IPS DF 6.9 (cell line): Measurements from ENCODE around the gene MMP7.

Experiments used
- DNase-seq: peaks from one replicate; pipeline ENCODE4 v3.0.0-alpha.2; 2013; ENCODE audit warnings: low read depth, low spot score
- H3K27ac ChIP-seq: one replicate; pipeline ENCODE4 v1.5.1; 2013; ENCODE audit warnings: low read length, control low read depth
- H3K27me3 ChIP-seq: 2 replicates; pipeline ENCODE4 v1.6.1; 2013; ENCODE audit warnings: mild to moderate bottlenecking, low read length; ENCODE audit not compliant: control insufficient read depth, insufficient read depth
- H3K36me3 ChIP-seq: 2 replicates; pipeline ENCODE4 v1.6.1; 2013; ENCODE audit warnings: low read length; ENCODE audit not compliant: control insufficient read depth, insufficient read depth
- H3K4me1 ChIP-seq: 2 replicates; pipeline ENCODE4 v1.6.1; 2013; ENCODE audit warnings: low read length; ENCODE audit not compliant: control insufficient read depth, insufficient read depth
- H3K4me3 ChIP-seq: 2 replicates; pipeline ENCODE4 v1.5.1; 2013; ENCODE audit warnings: mild to moderate bottlenecking, low read length
- H3K9me3 ChIP-seq: 2 replicates; pipeline ENCODE4 v1.6.1; 2013; ENCODE audit warnings: low read length, inconsistent platforms; ENCODE audit not compliant: control insufficient read depth, insufficient read depth
- WGBS: extraction: QIAGEN DNeasy Blood & Tissue Kit; methylation state at CpG from one replicate; pipeline ENCODE4 v1.1.7; 2013; ENCODE audit warnings: mixed read lengths, missing lambda C conversion rate; ENCODE audit not compliant: insufficient read length, insufficient coverage; 5-methylcytosine and 5-hydroxymethylcytosine counted together

The MMP7 gene

DNA sequence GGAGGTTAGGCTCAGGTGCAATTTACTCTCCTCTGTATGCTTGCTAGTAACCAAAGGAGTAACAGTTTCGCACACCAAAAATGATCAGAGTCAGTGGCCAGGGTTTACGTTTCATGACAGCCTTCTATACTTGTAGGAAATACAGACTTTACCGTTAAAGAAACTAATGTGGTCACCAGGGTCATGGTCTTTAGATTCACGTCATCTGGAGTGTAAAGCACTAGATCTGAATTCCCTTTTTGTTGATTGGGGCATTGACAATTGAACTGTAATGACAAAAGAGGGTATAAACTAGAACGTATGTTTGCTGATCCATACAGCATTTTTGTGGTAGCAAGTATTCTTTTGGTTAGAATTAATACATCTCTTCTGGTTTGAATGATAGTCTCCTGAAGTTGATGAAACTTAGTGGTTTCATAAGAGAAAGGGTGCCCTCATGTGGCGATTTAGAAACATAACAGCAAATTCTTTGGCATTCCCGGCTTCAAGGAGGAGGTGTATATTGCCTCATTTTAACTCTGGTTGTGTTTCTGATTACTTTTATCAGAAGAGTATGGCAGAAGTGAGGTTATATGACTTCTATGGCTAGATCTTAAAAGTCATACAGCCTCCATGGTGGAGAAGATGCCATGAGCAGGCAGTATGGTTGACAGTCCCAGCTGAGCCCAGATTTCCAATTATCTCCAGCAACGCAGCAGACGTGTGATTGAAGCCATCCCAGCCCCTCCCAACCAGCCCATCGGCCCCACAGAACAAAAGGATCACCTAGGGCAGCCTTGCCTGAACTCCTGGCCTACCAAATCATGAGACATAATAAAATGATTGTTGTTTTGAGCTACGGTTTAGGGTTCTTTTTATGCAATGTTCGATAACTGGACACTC, 35.1 kb downstream of the MMP7 start:
- H3K9me3 ChIP-seq, result no peaks in the 10 kb centered on the region
- no peak overlapping the region for H3K27ac ChIP-seq
- no CpG with 5 or more reads among the region's 12 CpGs for WGBS
- H3K4me3 ChIP-seq, result no peak overlapping the region
- no peaks in the 10 kb centered on the region for H3K27me3 ChIP-seq
- DNase-seq, result peak; percentile 58
- H3K4me1 ChIP-seq, result no peaks in the 10 kb centered on the region
- H3K36me3 ChIP-seq, result no peaks in the 10 kb centered on the region

DNA sequence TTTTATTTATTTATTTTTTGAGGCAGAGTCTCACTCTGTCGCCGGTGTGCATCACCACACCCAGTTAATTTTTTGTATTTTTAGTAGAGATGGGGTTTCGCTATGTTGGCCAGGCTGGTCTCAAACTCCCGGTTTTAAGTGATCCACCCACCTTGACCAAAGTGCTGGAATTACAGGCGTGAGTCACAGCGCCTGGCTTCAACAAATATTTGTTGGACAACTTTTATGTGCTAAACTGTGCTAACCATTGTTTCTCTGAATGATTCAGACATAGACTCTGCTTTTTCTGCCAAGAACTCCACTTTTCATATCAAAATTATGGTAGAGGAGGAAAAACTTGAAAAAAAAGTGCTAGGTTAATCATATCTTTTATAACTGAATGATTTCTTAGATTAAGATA, 36.3 kb downstream of the MMP7 start:
- no CpG with 5 or more reads among the region's 6 CpGs for WGBS
- no peak overlapping the region for H3K27ac ChIP-seq
- no peaks in the 10 kb centered on the region for H3K9me3 ChIP-seq
- no peaks in the 10 kb centered on the region for H3K36me3 ChIP-seq
- H3K27me3 ChIP-seq, result no peaks in the 10 kb centered on the region
- H3K4me1 ChIP-seq, result no peaks in the 10 kb centered on the region
- DNase-seq, result no peak
- no peak overlapping the region for H3K4me3 ChIP-seq

DNA sequence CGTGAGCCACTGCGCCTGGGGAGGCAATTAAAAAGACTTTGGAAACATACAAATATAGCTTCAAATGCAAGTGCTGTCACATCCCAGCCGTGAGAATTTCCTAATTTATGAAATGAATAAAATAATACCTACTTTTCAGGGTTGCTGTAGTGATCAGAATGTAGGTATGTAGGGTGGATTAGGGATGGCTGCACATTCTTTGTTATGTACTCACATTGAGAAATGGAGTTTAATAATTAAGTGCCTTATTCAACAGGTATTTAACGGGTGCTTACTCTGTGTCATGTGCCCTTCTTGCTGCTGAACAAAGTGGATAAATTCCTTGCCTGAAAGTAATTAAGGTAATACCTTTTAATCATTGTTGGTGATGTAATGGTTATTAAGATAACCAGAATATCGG, 37.0 kb downstream of the MMP7 start:
- Histone ChIP-seq H3K36me3 (no peaks in the 10 kb centered on the region), H3K27me3 (no peaks in the 10 kb centered on the region), H3K27ac (no peak overlapping the region), H3K4me3 (no peak overlapping the region), H3K9me3 (no peaks in the 10 kb centered on the region), H3K4me1 (no peaks in the 10 kb centered on the region)
- no peak for DNase-seq
- WGBS, result no CpG with 5 or more reads among the region's 5 CpGs

DNA sequence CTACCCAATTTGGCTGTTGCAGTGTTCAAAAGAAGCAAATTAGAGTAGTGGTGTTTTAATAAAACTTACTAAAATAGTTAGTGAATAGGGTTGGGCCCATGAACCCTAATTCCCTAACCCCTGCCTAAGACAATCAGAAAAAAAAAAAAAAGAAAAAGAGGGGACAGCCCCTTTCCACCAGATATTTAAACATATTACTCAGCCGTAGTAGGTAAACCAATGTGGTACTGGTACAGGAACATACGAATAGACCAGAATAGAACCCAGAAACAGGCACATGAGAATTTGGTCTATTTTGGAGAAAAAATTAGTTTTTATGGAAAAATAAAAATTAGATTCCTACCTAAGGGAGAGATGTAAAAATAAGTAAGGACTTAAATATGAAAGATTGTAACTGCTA, 38.6 kb downstream of the MMP7 start:
- Histone ChIP-seq H3K4me3 (no peak overlapping the region), H3K27ac (no peak overlapping the region), H3K4me1 (no peaks in the 10 kb centered on the region), H3K27me3 (no peaks in the 10 kb centered on the region), H3K36me3 (no peaks in the 10 kb centered on the region), H3K9me3 (no peaks in the 10 kb centered on the region)
- DNase-seq, result no peak
- WGBS, result no CpG with 5 or more reads among the region's 2 CpGs

DNA sequence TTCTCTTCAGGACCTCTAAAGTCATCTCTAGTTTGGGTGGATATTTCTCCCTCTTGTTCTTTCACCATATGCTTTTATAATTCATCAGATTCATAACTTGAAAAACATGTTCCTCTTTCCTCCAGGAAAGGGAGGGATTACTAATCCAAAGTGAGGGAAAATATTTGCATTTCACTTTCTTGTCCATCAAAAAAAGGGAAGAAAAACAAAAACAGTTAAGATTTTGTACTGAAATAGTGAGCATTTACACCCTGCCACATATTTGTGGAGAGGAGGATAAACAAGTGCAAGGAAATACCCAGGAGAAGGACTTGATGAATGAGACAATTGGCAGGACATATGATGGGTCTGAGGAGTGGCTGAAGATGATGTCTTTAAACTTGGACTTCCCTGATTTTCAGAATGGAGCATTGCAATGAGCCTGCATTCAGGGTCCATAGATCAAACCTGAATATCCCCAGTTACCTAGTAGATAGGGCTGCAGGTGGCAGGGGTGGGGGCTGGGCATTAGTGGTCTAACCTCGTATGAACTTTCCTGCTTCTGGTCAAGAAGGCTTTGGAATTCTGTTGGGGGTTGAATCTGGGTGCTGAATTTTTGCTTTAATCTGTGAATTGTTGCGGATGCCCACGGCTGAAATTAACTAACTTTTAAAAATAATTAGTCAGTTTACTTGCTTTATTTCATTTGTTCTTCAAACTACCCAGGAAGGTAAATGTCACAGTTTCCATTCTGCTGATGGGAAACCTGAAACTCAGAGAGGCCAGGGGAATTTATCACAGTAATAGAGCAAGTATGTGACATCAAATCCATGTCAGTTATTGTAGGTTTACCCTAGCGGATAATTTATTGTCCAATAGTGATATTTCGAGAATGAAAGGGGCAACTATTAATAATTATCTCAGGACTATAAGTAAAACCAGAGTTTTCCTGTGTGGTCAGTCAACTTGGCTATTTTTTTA, 41.1 kb downstream of the MMP7 start:
- H3K4me1 ChIP-seq, result no peaks in the 10 kb centered on the region
- no CpG with 5 or more reads among the region's 5 CpGs for whole genome bisulfite sequencing
- H3K9me3 ChIP-seq, result no peaks in the 10 kb centered on the region
- DNase-seq, result no peak
- no peak overlapping the region for H3K4me3 ChIP-seq
- H3K27me3 ChIP-seq, result no peaks in the 10 kb centered on the region
- no peak overlapping the region for H3K27ac ChIP-seq
- H3K36me3 ChIP-seq, result no peaks in the 10 kb centered on the region

DNA sequence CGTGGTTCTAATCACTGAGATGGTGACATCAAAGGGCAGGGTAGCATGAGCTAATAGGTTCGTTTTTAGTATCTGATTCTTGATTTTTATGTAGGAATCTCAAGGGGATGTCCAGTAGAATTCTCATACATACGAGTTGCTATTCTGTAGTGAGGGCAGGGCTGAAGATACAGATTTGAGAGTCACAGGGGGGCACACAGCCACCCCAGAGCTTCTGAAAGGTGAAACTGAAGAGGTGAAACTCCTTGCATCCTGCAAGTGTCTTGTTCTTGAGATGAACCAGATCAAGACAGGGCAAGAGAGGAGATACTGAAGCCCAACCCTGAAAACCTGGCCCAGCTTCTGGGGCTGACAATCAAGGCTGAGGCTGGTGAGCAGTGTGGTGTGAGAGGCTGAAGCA, 42.3 kb downstream of the MMP7 start:
- WGBS, result no CpG with 5 or more reads among the region's 3 CpGs

DNA sequence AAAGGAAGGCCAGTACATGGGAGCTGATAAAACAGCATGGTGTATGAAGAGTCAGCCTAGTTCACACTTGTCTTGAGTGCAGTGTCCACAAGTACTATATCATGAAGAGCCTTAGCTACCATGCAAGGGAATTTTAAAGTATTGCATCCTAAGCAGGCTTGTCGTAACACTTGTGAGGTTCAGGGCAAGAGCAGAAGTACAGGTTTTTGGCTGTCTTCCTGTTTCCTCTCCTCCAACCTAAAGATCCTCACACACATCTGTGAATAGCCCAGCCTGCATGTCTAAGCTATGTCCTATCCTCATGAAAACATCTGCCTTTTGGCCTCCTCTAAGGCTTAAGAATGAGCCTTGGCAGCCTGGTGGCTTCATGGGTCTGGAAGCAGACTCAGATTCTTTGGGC, 43.3 kb downstream of the MMP7 start:
- no peaks in the 10 kb centered on the region for H3K27me3 ChIP-seq
- no peak overlapping the region for H3K27ac ChIP-seq
- H3K36me3 ChIP-seq, result no peaks in the 10 kb centered on the region
- no CpG with 5 or more reads among the region's 1 CpG for WGBS
- no peak for DNase-seq
- H3K9me3 ChIP-seq, result no peaks in the 10 kb centered on the region
- H3K4me1 ChIP-seq, result no peaks in the 10 kb centered on the region
- H3K4me3 ChIP-seq, result no peak overlapping the region

More for the DNA sequence above, 42.3 kb downstream of the MMP7 start:
- Histone ChIP-seq H3K27ac (no peak overlapping the region), H3K27me3 (no peaks in the 10 kb centered on the region), H3K36me3 (no peaks in the 10 kb centered on the region), H3K4me3 (no peak overlapping the region), H3K4me1 (no peaks in the 10 kb centered on the region), H3K9me3 (no peaks in the 10 kb centered on the region)
- DNase-seq, result no peak

DNA sequence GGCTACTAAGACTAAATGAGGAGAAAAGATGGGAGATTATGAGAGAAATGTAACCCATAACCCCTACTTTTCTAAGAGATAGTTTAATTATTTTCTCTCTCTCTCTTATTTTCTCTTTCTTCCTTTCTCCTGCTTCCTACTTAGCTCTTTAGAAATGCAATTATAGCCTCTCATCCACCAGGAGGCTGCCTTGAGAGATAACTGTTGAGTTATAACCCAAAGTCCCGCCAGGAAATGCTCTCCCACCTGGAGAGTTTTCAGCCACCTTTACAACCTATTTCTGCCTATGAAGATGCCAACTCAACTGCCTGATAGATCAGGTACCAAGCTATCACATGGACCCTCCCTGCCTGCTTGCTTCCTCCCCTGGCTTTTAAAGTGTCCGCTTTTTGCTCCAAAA, 44.0 kb downstream of the MMP7 start:
- Histone ChIP-seq H3K36me3 (no peaks in the 10 kb centered on the region), H3K27me3 (no peaks in the 10 kb centered on the region), H3K4me3 (no peak overlapping the region), H3K4me1 (no peaks in the 10 kb centered on the region), H3K27ac (no peak overlapping the region), H3K9me3 (no peaks in the 10 kb centered on the region)
- no peak for DNase-seq
- no CpG with 5 or more reads among the region's 2 CpGs for WGBS

DNA sequence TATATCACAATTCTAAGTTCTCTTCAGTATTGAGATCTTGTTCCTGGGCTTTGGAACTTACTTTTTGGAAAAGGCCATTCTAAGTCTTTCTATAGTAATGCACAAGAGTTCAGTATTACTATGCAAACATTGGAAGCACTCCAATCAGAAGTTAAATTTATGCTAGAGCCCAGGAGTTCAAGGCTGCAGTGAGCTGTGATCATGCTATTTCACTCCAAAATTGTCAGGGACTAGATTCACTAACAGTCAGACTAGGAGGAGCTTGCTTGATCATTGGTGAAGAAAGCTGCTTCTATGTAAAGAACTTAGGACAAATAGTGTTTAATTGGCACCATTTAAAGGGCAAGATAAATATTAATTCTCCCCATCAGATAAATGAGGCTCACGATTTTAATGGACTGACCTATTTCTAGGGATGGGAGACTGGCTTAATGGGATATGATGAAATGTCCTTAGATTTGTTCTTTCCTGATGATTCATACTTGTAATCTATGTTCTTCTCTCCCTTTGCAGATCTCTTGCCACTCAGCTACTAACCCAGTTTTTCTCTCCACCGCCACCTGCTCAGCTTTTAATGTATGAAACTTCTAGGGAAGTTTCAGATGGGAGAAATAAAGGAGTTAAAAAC, 45.3 kb downstream of the MMP7 start:
- no peaks in the 10 kb centered on the region for H3K4me1 ChIP-seq
- no peak overlapping the region for H3K27ac ChIP-seq
- WGBS, result no CpG with 5 or more reads among the region's 2 CpGs
- no peaks in the 10 kb centered on the region for H3K27me3 ChIP-seq
- H3K9me3 ChIP-seq, result no peaks in the 10 kb centered on the region
- no peak for DNase-seq
- H3K36me3 ChIP-seq, result no peaks in the 10 kb centered on the region
- H3K4me3 ChIP-seq, result no peak overlapping the region

DNA sequence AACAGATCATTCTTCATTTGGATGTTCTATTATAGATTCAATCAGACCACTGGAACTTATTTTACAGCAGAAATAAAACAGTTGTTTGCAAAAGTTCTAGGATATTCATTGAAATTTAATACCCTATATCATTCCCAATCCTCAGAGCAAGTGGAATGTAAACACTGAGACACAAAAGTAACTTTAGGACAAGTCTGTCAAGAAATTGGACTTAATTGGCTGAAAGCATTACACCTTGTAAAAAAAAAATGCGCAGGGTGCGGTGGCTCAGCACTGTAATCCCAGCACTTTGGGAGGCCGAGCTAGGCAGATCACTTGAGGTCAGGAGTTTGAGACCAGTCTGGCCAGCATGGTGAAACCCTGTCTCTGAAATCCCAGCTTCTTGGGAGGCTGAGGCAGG, 48.1 kb downstream of the MMP7 start:
- WGBS, result no CpG with 5 or more reads among the region's 3 CpGs
- no peaks in the 10 kb centered on the region for H3K4me1 ChIP-seq

More for the DNA sequence above, 48.1 kb downstream of the MMP7 start:
- Histone ChIP-seq H3K4me3 (no peak overlapping the region), H3K36me3 (no peaks in the 10 kb centered on the region), H3K27me3 (no peaks in the 10 kb centered on the region), H3K9me3 (no peaks in the 10 kb centered on the region), H3K27ac (no peak overlapping the region)
- no peak for DNase-seq
